Activated CD8-positive, alpha-beta memory T cell treated with anti-CD3 and anti-CD28 coated beads for 1 hour (primary cell): Measurements from ENCODE around the gene MCF2L.

Experiments
- DNase-seq, 2 donors: peaks; one replicate each; pipeline ENCODE4 v3.0.0-alpha.2; 2020; ENCODE audit warnings: low read depth in 1 of 2; ENCODE audit errors: extremely low read depth in 1 of 2

The MCF2L gene

DNA sequence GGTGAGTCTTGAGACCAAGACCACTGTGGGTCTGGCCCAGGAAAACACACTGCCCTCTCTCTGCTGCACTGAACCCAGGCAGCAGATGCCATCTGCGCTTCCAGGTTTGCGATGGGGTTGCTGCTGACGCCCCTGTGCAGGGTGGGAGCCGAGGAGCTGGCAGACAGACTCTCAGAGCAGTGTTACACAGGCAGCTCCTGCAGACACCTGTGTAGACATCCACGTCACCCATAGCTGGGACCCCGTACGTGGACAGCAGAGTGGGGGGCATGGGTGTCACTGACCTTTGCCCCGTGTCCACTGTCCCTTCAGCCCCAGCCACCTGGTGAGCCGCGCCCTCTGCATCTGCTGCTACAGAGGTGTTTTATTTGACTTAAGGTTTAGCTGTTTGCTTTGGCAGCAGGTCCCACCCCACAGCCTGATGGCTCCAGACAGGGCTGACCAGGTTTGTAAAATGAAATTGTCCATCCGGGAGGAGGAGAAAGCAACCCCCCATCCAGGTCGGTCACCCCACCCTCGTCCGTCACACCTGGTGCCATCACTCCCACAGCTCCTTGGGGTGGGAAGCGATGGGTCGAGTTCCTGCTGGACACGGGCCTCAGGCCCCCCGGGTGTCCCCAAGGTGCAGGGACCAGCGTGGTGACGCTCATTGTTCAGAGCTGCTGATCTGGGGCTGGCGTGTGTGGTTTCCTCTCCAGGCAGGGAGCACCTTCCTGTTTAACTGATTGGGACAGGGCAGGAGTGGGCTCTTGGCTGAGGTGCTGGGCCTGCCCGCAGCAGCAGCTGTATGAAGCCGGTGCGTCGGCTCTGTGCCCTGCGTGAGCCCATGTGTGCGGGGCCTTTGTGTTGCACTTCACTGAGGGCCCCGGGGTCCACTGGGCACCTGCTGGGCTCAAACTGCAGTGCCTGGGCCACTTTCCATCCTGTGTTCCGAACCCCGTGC, 28.4 kb downstream of the MCF2L start:
- no peak for DNase-seq

DNA sequence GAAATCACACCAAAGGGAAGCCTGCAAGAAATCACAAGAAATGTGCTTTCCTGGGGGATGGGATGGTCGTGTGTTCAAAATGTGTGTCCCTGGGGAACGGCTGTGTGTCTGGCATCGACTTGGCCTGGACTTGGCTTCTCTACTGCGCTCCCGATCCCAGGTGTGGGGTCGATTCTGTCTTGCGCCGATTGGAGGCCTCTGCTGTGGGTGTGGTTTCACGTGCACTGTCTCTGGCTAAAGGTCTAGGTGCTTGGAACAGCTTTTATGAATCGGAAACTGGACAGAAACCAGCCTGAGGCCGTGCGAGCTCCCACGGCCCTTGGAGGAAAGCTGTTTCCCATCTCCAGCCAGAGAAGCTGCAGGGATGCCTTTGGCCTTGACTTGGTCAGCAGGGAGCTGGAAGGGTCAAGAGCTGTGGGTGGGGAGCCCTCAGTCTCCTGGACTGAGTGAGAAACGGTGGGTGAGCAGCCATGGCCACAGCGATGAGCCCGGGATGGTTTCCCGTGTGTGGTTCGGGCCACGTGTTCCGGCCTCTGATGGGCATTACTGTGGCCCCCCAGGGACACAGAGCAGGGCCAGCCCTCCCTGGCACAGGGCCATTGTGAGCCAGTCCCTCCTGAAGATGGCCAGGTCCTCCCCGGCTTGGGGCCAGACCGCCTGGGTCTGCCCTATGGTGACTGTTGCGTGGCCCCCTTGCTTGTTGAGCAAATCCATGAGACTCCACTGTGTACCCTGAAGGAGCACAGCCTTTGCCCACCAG, 29.7 kb downstream of the MCF2L start:
- DNase-seq = no peak

DNA sequence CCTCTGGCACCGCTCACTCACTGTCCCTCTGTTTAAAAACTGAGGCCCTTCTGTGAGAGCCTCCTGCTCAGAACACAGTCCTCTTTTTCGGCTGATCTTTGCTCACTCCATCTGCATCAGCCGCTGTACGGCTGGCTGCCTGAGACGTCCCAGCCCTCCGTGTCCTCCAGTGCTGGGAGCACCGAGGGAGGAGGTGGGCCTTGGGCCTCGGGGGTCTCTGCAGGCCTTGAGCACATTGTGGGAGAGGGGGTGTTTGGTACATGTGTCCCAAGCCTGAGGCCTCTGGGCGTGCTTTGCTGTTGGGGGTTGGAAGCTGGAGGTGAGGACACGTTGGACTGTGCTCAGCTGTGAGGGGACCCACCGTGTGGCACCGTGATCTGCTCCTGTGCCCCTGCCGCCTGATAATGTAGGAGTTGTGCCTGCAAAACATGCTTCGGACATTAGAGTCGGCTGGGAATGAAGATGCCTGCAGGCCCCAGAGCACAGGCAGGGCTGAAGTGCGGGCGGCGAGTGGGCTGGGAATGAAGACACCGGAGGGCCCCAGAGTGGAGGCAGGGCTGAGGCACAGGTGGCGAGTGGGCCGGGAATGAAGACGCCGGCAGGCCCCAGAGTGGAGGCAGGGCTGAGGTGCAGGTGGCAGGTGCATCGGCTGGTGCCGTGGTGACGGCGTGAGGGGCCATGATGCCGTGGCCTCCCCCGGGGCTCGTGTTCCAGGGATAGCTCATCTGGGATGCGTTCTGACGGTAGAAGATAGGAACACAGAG, 30.6 kb downstream of the MCF2L start:
- no peak for DNase-seq

DNA sequence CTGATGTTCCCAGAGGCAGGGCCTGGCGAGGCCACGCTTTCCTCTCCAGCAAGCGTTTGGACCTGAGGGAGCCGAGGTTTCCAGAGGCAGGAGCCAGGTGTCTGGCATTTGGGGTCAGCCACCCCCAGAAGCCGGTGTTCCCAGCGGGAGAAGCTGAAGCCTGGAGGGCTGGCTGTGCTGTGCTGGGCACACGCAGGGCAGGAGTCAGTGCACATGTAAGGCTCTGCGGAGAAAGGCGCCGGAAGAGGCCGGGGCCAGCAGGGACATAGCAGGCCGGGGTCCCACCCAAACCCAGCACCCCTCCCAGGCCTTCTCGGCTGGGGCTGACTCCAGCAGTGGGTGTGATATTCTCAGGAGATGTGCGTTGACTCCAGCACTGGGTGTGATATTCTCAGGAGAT, 31.6 kb downstream of the MCF2L start:
- no peak for DNase-seq

DNA sequence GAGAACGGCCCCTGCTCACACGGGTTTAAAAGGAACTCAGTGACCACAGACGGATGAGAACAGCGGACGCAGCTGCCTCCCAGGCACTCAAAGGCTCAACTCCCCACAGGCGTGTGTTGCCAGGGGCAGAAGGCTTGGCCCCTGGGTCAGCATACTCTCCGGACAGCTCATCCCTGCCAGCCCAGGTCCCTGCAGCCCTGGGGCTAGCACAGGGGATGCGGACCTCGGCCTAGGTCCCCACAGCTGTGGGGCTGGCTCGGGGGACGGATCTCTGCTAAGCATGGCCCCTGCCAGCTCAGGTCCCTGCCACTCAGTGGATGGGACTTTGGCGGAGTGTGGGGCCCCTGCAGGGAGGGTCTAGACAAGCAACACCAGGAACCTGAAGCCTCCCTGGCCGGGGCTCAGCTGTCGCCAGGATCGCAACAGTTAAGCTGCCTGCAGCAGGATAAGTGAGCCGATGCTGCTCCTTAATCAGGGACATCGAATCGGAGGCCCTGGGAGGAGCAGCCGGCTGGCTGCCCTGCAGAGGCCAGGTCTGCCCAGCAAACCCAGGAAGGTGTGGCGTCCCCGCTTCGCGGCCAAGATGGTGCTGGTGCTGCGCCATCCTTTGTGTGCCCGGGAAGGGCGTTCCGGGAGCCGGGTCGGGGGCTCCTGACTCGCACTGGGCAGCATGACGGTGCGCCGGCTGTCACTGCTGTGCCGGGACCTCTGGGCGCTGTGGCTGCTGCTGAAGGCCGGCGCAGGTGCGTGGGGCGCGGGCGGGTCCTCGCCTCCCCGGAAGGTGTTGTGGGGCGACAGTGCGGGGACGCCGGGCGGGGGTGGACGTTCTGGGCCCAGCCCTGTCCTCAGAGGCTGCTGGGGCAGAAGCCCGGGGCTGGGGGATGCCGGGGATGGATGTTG, 32.5 kb downstream of the MCF2L start:
- DNase-seq = no peak

DNA sequence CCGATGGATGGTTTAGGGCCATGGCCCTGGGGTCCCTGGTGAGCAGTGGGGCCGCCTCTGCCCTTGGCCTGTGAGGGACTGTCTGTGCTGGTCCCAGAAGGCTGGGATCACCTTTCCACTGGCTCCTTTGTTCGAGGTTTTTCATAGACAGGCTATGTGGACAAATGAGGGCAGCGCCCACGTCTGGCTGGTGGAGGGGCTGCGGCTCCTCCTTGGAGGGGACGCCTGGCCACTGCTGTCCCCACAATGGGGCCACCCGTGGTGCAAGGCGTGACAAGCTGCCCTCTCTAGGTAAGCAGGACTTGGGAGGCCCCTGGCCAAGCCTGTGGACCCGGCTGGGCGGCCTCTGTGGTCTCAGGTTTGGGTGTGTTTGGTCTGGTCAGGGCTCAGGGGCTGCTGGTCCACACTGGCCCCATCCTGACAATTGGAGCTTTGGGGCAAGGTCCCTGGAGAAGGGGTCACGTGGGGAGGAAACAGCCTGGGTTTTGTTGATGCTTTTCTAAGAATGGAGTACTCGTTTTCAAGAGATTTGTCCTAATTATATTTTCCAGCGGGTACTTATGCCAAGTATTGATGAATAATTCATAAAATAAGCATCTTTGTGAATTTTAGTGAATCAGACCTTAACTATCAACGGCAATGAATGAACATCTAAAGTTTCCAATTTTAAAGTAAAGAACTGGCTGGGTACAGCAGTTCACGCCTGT, 33.3 kb downstream of the MCF2L start:
- no peak for DNase-seq

DNA sequence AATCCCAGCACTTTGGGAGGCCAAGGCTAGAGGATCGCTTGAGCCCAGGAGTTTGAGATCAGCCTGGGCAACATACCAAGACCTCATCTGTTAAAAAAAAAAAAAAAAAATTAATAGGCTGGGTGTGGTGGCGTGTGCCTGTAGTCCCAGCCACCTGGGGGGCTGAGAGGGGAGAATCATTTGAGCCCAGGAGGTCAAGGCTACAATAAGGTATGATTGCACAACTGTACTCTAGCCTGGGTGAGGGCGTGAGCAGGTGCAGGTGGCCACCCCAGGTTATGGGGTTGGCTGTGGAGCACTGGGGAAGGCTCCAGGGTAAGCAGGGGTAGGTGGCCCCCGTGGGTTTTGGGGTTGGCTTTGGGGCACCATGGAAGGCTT, 33.9 kb downstream of the MCF2L start:
- DNase-seq = no peak

DNA sequence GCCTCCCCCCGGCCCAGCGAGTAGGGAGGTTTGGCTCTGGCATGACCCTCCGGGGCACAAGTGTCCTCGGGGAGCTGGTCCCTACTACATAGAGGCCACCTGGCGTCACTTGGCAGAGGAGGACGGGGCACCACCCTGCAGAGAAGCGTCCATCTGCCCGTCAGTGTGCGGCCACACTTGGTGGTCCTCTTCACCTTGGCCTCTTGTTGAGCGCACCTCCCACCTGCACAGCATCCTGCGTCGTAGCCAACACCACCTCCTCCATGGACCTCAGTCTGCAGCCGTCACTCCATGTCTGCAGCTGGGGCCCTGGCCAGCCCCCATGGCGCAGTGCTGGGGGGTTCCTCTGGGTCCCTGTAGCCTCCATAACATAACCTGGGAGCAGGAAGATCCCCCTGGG, 35.1 kb downstream of the MCF2L start:
- DNase-seq = no peak

DNA sequence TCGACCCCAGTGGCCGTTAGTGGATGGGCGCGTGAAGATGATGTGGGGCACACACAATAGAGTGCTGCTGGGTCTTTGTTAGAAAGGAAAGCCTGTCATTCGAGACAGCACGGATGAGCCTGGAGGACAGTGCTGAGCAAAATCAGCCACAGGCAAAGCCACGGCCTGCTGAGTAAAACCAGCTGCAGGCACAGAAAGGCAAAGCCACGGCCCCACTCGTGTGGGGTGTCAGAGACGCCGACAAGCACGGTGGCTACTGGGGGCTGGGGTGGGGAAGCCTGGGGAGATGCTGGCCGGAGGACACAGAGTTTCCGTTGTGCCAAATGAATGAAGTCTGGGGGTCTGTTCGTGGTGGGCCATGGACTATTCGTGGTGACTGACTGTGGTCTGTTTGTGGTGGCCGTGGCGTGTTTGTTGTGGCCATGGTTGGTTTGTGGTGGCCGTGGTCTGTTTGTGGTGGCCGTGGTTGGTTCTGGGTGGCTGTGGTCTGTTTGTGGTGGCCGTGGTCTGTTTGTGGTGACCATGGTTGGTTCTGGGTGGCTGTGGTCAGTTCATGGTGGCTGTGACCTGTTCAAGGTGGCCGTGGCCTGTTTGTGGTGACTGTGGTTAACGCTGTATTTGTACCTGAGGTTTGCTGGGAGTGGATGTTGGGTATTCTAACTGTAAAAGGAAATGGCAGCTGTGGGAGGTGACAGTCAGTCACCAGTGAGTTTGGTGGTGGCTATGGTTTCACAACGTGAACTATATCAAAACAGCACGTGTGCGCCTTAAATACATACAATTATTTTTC, 36.3 kb downstream of the MCF2L start:
- DNase-seq = no peak

DNA sequence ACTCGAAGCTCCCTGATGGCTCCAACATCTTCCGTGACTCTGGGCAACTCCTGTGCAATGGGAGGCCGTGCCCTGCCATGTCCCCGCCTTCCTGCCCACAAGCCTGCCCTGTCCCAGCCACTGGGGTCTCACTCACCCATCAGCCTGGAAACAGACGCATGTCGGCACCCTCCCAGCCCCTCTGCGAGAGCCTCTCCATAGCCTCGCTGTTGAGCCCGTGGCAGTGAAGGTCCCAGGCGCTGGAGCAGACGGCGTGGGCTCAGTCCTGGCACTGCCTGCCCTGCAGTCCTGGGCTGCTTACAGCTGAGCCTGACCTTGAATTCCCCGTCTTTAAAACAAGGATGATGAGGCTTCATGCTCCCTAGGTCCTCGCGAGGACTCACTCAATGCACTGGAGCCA, 37.0 kb downstream of the MCF2L start:
- no peak for DNase-seq

DNA sequence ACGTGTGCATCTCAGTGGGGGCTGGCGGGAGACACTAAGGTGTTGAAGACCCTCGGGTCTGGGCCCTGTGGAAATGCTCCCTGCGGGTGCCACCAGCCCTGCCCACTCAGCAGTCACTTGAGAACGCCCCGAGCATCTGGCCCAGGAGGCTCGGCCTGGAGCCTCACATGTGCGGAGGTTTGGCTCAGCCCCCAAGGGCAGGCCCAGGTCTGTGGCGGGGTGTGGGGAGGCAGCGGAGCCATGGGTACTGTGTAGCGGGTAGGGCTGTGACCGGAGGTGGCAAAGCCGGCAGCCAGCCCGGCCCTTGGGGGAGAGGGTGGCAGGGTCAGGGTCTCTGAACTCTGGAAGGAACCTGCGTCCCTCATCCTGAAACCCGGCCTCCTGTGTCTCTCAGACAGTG, 37.6 kb downstream of the MCF2L start:
- no peak for DNase-seq

DNA sequence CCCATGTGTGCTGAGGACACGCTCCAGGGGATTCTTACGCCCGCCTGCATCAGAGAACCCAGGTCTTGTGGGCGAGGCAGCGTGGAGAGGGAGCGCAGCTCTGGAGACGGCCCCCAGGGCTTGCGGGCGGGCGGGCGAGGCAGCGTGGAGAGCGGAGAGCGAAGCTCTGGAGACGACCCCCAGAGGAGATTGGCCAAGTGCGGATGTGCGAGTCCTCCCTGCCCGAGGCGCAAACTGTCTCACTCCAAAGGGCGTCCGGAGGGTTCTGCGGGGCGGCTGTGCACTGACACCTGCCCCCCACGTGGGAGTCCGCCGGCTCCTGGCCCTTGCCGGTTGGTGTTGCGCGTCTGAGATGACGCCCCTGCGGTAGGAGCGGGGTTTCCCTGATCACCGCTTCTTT, 39.8 kb downstream of the MCF2L start:
- no peak for DNase-seq

DNA sequence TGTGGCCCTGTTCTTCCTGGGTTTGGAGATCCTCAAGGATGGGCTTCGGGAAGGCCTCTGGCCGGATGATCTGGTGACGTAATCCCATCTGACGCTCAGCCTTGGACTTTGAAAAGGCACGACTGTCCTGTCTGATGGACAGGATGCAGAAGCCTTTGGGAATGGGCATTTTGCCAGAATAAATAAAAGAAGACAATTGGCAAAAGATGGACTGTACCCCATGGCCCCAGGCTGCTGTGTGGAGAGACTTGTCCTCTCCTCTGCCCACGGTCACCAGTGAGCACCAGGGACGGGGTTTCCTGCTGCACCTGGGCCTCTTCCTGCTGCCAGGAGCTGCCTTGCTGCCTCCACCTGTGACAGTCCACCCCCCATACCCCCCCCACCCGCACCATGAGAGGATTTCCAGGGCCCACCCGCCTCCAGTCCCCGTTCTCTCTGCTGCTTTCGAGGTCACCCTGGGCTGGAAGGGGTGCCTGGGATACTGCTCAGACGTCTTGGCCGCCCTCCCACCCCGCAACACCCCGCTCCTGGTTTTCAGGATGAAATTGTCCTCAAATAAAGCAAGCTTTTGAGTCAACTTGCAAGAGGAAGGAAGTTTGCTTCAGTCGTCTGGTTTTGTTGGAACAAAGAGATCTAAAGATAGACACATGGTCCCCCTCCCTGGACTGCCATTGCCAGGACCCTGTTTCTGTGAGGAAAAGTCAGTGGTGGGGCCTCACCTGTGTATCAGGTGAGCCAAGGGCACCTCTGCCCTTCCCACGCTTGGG, 40.9 kb downstream of the MCF2L start:
- DNase-seq = no peak

DNA sequence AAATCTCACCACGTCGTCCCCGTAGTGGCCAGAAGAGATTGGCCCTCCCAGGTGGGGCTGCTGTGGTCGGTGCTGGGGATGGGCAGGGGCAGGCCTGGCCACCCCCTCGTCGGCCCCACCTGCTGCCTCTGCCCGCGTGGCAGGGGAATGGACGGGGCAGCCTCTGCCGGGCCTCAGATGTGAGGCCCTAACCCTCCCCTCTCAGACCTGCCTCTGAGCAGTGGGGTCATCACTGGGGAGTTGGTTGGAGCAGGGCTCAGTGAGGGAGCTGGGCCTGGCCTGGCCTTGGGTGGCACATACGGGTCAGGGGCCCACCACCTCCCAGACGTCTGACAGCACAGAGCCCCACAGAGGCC, 41.5 kb downstream of the MCF2L start:
- DNase-seq = no peak

DNA sequence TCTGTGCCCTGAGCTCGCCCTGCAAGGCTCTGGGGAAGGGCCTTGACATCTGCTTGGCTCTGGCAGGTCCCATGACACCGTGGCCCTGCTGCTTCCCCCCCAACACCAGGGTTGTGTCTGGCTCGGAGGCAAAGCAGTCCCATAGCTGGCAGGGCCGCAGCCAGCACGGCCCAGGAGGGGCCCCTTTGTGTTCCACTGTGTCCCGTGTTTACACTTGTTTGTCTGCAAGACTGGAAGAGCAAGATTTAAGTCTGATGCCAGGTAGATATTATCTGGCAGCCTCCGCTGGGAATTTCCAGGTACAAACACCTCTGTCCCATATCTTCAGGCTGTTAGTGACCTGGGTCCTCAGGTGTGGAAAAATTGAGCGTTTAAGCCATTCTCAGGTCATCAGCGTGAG, 44.3 kb downstream of the MCF2L start:
- no peak for DNase-seq

DNA sequence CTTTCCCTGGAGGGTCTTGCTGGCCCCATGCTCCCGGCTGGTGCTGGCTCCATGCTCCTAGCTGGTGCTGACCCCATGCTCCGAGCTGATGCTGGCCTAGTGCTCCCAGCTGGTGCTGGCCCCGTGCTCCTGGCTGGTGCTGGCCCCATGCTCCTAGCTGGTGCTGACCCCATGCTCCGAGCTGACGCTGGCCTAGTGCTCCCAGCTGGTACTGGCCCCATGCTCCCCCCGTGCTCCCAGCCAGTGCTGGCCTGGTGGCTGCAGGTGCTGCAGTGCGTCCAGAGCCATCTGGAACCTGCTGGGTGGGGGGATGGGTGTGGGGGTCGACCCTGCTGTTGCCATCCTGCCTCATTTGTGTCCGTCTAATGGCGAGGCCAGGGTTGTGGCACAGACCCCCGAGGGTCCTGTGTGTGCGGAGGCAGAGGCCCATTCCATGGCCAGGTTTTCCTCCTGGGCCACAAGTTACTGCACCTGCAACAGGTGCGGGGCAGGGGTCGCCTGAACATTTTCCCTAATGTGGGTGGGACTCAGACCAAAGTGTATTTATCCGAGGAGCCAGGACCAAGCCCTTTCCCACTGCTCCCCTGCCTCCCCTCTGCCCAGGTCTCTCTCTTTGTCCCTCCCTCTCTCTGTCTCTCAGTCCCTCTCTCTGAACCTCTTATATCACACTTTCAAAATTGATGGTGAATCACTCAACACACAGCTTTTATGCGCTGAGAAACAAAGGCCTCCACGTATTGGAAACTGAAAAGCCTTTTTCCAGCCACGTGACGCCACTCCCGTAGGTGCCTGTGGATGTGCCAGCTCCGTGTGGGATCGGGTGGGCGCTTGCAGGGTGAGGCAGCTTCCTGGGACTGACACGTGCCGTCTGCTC, 45.1 kb downstream of the MCF2L start:
- no peak for DNase-seq
